T-helper 1 cell treated with Interleukin-12 subunit alpha and Interleukin-12 subunit beta and Interleukin-4 antibody, amounts not matched to agents 30 ng/mL and 1 ng/mL, for 36 hours (primary cell): ENCODE data around the gene DCP1A. TPM values are rescaled to one million over a fixed set of nuclear protein-coding genes. Genes with fewer than 3 reads are reported as not detected.

Source experiments
- total RNA-seq: library from RNA; stranded (reverse); gene quantifications from 2 replicates; pipeline ENCODE4 v1.2.3, GENCODE V29; 2022

The DCP1A gene
- total RNA-seq, 1 donor from 2014 or later = 40.1 TPM

Other genes with a start within 250 kb of the DCP1A start
- gene RFT1, start 217.1 kb downstream of the DCP1A start, total RNA-seq = 32.9 and 34.1 TPM in 2 replicates
- 27.5 and 29.5 TPM in 2 replicates for gene PRKCD, start 186.3 kb downstream of the DCP1A start, total RNA-seq
- 231 and 232 TPM in 2 replicates for gene TKT, start 91.5 kb downstream of the DCP1A start, total RNA-seq
- 0.41 and 1.3 TPM in 2 replicates for gene CACNA1D, start 147.1 kb upstream of the DCP1A start, total RNA-seq